ENCODE results near the gene E2F4. TPM values are rescaled to one million over a fixed set of nuclear protein-coding genes. Genes with fewer than 3 reads are reported as not detected.

Gene E2F4
- total and polyA plus RNA-seq, 9 of the 15 experiments (the other 6 are each of a cell fraction or from before 2014, with no cell fraction given) = 9.7 to 139 (median 106) TPM

- no peak for TF ChIP-seq E2F6 (IDR thresholded peaks at IDR 0.05; ENCODE audit: borderline replicate concordance in 1 of 2, extremely low read depth in 1 of 2, insufficient read depth in 1 of 2, insufficient read length in 1 of 2, low read depth in 1 of 2, low read length in 1 of 2, poor library complexity in 1 of 2, severe bottlenecking in 1 of 2)
- TF ChIP-seq NR3C1 (CRISPR knock-in tag; IDR thresholded peaks at IDR 0.05) = no peak
- peak; percentile 25; the same call in 1 of the 2 replicates for TF ChIP-seq POLR2AphosphoS5 (IDR thresholded peaks at IDR 0.05; ENCODE audit: control insufficient read depth, insufficient read depth, low read depth, low read length)
- no peak for TF ChIP-seq ZNF384 (IDR thresholded peaks at IDR 0.05; ENCODE audit: low read depth, low read length)
- TF ChIP-seq ZBTB49 (CRISPR knock-in tag; IDR thresholded peaks at IDR 0.05; ENCODE audit: borderline replicate concordance) = no peak
- no peak for TF ChIP-seq MXI1 (IDR thresholded peaks at IDR 0.05; ENCODE audit: low read depth, low read length)
- no peak for TF ChIP-seq PATZ1 (CRISPR knock-in tag; IDR thresholded peaks at IDR 0.05; ENCODE audit: borderline replicate concordance)
- no peak for TF ChIP-seq NFXL1 (CRISPR knock-in tag; IDR thresholded peaks at IDR 0.05)
- no peak for TF ChIP-seq ASH1L (IDR thresholded peaks at IDR 0.05; ENCODE audit: borderline replicate concordance, low read depth, partially characterized antibody)
- TF ChIP-seq ZNF239 (CRISPR knock-in tag; IDR thresholded peaks at IDR 0.05) = no peak
- no peak for TF ChIP-seq POLR2H (tag; IDR thresholded peaks at IDR 0.05; ENCODE audit: low read depth)
- TF ChIP-seq ZNF507 (tag; conservative IDR thresholded peaks at IDR 0.05) = no peak
- TF ChIP-seq SRSF7 (optimal IDR thresholded peaks at IDR 0.05; ENCODE audit: low read depth, low read length) = no peak
- peak in 1 of 3 experiments; percentile 27; a peak in 1 of 6 replicates for TF ChIP-seq ZBTB11 (CRISPR knock-in tag; IDR thresholded peaks at IDR 0.05)
- TF ChIP-seq MXD1 (CRISPR knock-in tag; IDR thresholded peaks at IDR 0.05; ENCODE audit: borderline replicate concordance, poor library complexity, severe bottlenecking) = no peak
These were observed 49.3 kb downstream of the E2F4 start (continued) for GRCh38 chr16:67241008-67241900.
